ENCODE data around the gene TTC28.

GRCh38 chr22:28244757-28245156 lies 434.9 kb downstream of the TTC28 start:
- TF ChIP-seq CTCF (IDR thresholded peaks at IDR 0.05) (no peak), POLR2A (IDR thresholded peaks at IDR 0.05) (no peak)
